Stomach (tissue), 4 donors: ENCODE data around the gene POLR2L.

Experiments
- CTCF ChIP-seq, 7 experiments: fragments of 450-650 bp in 4 of 7; fragments of 200-600 bp in 3 of 7; sonication (generic) in 3 of 7; IDR thresholded peaks; one replicate each; pipeline ENCODE4 v1.5.1; 2016 to 2019; ENCODE audit warnings: antibody characterized with exemption in 7 of 7, control low read depth in 2 of 7, mild to moderate bottlenecking in 1 of 7
- POLR2A ChIP-seq, 4 donors: fragments of 450-650 bp; IDR thresholded peaks; one replicate each; pipeline ENCODE4 v1.6.1; 2016; ENCODE audit warnings: antibody characterized with exemption in 4 of 4, control low read depth in 2 of 4, mild to moderate bottlenecking in 1 of 4, moderate library complexity in 1 of 4

- TF ChIP-seq CTCF (IDR thresholded peaks at IDR 0.05) (no peak), POLR2A (IDR thresholded peaks at IDR 0.05) (no peak)
These were observed 24.2 kb upstream of the POLR2L start for GRCh38 chr11:866481-866880.
